GM06990 (cell line): ENCODE results near the gene COX17.
A peak's percentile ranks its signal among the peaks of the same experiment; 100 is the strongest.

ENCODE experiments used
- DNase-seq: peaks from one replicate; pipeline ENCODE4 v3.0.0-alpha.2; 2011; ENCODE audit not compliant: insufficient read length; ENCODE audit errors: extremely low read depth
- H3K27me3 ChIP-seq: replicated peaks from 2 replicates; pipeline ENCODE4 v1.6.0; 2011; ENCODE audit warnings: low read length; ENCODE audit not compliant: control insufficient read depth, insufficient read depth
- H3K36me3 ChIP-seq: 2 replicates; pipeline ENCODE4 v1.5.1; 2011; ENCODE audit warnings: low read length; ENCODE audit not compliant: control insufficient read depth, insufficient read depth
- H3K4me3 ChIP-seq: replicated peaks from 2 replicates; pipeline ENCODE4 v1.5.1; 2011; ENCODE audit warnings: low read depth, mild to moderate bottlenecking, control low read depth, low read length
- CTCF ChIP-seq: IDR thresholded peaks from 2 replicates; pipeline ENCODE4 v1.5.1; 2011; ENCODE audit warnings: low read length, control low read depth, mild to moderate bottlenecking, inconsistent platforms; ENCODE audit not compliant: insufficient read depth, poor library complexity, severe bottlenecking

COX17 gene

GRCh38 chr3:119632829-119633228 lies 44.4 kb downstream of the COX17 start:
- no peak for DNase-seq
- no peak for TF ChIP-seq CTCF
- no peaks in the 10 kb centered on the region for H3K27me3 ChIP-seq
- H3K36me3 ChIP-seq: no peaks in the 10 kb centered on the region
- no peak overlapping the region for H3K4me3 ChIP-seq

GRCh38 chr3:119632216-119632615 lies 45.0 kb downstream of the COX17 start:
- Histone ChIP-seq H3K36me3 (no peaks in the 10 kb centered on the region), H3K4me3 (no peak overlapping the region), H3K27me3 (no peaks in the 10 kb centered on the region)
- no peak for DNase-seq
- no peak for TF ChIP-seq CTCF

GRCh38 chr3:119631516-119631915 lies 45.7 kb downstream of the COX17 start:
- H3K27me3 ChIP-seq: no peaks in the 10 kb centered on the region
- TF ChIP-seq CTCF: no peak
- no peak for DNase-seq
- no peak overlapping the region for H3K4me3 ChIP-seq
- H3K36me3 ChIP-seq: no peaks in the 10 kb centered on the region

- H3K27me3 ChIP-seq: no peaks in the 10 kb centered on the region
- H3K36me3 ChIP-seq: no peaks in the 10 kb centered on the region
- H3K4me3 ChIP-seq: no peak overlapping the region
- no peak for DNase-seq
- no peak for TF ChIP-seq CTCF
Measured at GRCh38 chr3:119630880-119631329, 46.3 kb downstream of the COX17 start.

- TF ChIP-seq CTCF: no peak
- no peaks in the 10 kb centered on the region for H3K27me3 ChIP-seq
- peak; percentile 25 for DNase-seq
- no peaks in the 10 kb centered on the region for H3K36me3 ChIP-seq
- H3K4me3 ChIP-seq: no peak overlapping the region
Measured at GRCh38 chr3:119630128-119630879, 46.9 kb downstream of the COX17 start.
